ENCODE measurements around the gene PTGDR2. TPM values are rescaled to one million over a fixed set of nuclear protein-coding genes. Genes with fewer than 3 reads are reported as not detected.

The PTGDR2 gene
- total RNA-seq (ENCODE audit: unreplicated experiment) = not detected
- long read RNA-seq = 0 reads

GRCh38 chr11:60855726-60856633, at the start of gene PTGDR2:
PTGDR2 (minus strand) TSS chr11:60855950; CDS start chr11:60853722, 2,228 bp downstream.
- DNase-seq (ENCODE audit: low spot score) = no peak
- Mint-ChIP-seq H3K9me3 (ENCODE audit: unreplicated experiment) (no peaks in the 10 kb centered on the region), H3K27ac (ENCODE audit: unreplicated experiment) (peak within 1 kb of the TSS; percentile 30), H3K27me3 (ENCODE audit: unreplicated experiment) (peaks cover 3% of the 10 kb centered on the region), H3K4me3 (ENCODE audit: unreplicated experiment) (no peak within 1 kb of the TSS), H3K4me1 (ENCODE audit: unreplicated experiment) (peaks cover 12% of the 10 kb centered on the region), H3K36me3 (ENCODE audit: low read depth, unreplicated experiment) (peaks cover 1% of the 10 kb centered on the region)
- TF ChIP-seq CTCF (IDR thresholded peaks at IDR 0.05; ENCODE audit: unreplicated experiment) = no peak

- Mint-ChIP-seq H3K27ac (ENCODE audit: unreplicated experiment) (peak overlapping the region; percentile 77), H3K27me3 (ENCODE audit: unreplicated experiment) (peaks cover 2% of the 10 kb centered on the region), H3K4me3 (ENCODE audit: unreplicated experiment) (peak overlapping the region; percentile 89), H3K9me3 (ENCODE audit: unreplicated experiment) (no peaks in the 10 kb centered on the region), H3K36me3 (ENCODE audit: low read depth, unreplicated experiment) (peaks cover 23% of the 10 kb centered on the region), H3K4me1 (ENCODE audit: unreplicated experiment) (peaks cover 29% of the 10 kb centered on the region)
- TF ChIP-seq CTCF (IDR thresholded peaks at IDR 0.05; ENCODE audit: unreplicated experiment) = no peak
- DNase-seq (ENCODE audit: low spot score) = no peak
These were observed 49.3 kb upstream of the PTGDR2 start for GRCh38 chr11:60905047-60905446.

GRCh38 chr11:60902625-60903024, 46.9 kb upstream of the PTGDR2 start:
- H3K27ac Mint-ChIP-seq (ENCODE audit: unreplicated experiment) = no peak overlapping the region
- peaks cover 26% of the 10 kb centered on the region for H3K36me3 Mint-ChIP-seq (ENCODE audit: low read depth, unreplicated experiment)
- no peak for DNase-seq (ENCODE audit: low spot score)
- TF ChIP-seq CTCF (IDR thresholded peaks at IDR 0.05; ENCODE audit: unreplicated experiment) = no peak
- H3K4me3 Mint-ChIP-seq (ENCODE audit: unreplicated experiment) = no peak overlapping the region
- peaks cover 22% of the 10 kb centered on the region for H3K4me1 Mint-ChIP-seq (ENCODE audit: unreplicated experiment)
- H3K9me3 Mint-ChIP-seq (ENCODE audit: unreplicated experiment) = no peaks in the 10 kb centered on the region
- H3K27me3 Mint-ChIP-seq (ENCODE audit: unreplicated experiment) = no peaks in the 10 kb centered on the region

- no peak for TF ChIP-seq CTCF (IDR thresholded peaks at IDR 0.05; ENCODE audit: unreplicated experiment)
- no peak overlapping the region for H3K4me3 Mint-ChIP-seq (ENCODE audit: unreplicated experiment)
- peaks cover 40% of the 10 kb centered on the region for H3K36me3 Mint-ChIP-seq (ENCODE audit: low read depth, unreplicated experiment)
- DNase-seq (ENCODE audit: low spot score) = no peak
- no peak overlapping the region for H3K27ac Mint-ChIP-seq (ENCODE audit: unreplicated experiment)
- no peaks in the 10 kb centered on the region for H3K27me3 Mint-ChIP-seq (ENCODE audit: unreplicated experiment)
- no peaks in the 10 kb centered on the region for H3K9me3 Mint-ChIP-seq (ENCODE audit: unreplicated experiment)
- peaks cover 15% of the 10 kb centered on the region for H3K4me1 Mint-ChIP-seq (ENCODE audit: unreplicated experiment)
These were observed 45.1 kb upstream of the PTGDR2 start for GRCh38 chr11:60900673-60901404.

All from endothelial cell (in vitro differentiated cells).